Mesenchymal stem cell (in vitro differentiated cells and primary cell): ENCODE data around the gene GPR75.

Source experiments
- DNase-seq: peaks from one replicate; pipeline ENCODE4 v3.0.0-alpha.2; 2013
- H2AFZ ChIP-seq: one replicate; pipeline ENCODE4 v1.6.1; 2013; ENCODE audit warnings: low read depth, mild to moderate bottlenecking, control low read depth, inconsistent platforms, low read length, moderate library complexity
- H2AK5ac ChIP-seq: 2 replicates; pipeline ENCODE4 v1.6.1; 2013; ENCODE audit warnings: low read length, moderate library complexity, mild to moderate bottlenecking, inconsistent platforms; ENCODE audit not compliant: severe bottlenecking
- H2BK120ac ChIP-seq: one replicate; pipeline ENCODE4 v1.6.1; 2013; ENCODE audit warnings: low read depth, mild to moderate bottlenecking, inconsistent platforms, low read length, moderate library complexity
- H2BK12ac ChIP-seq, 2 experiments: one replicate each; pipeline ENCODE4 v1.6.1; 2013; ENCODE audit warnings: inconsistent platforms in 2 of 2, low read length in 2 of 2, mild to moderate bottlenecking in 2 of 2, moderate library complexity in 2 of 2, control low read depth in 1 of 2
- H2BK15ac ChIP-seq: one replicate; pipeline ENCODE4 v1.6.1; 2013; ENCODE audit warnings: mild to moderate bottlenecking, low read depth, inconsistent platforms; ENCODE audit not compliant: poor library complexity, severe bottlenecking
- H2BK5ac ChIP-seq: 2 replicates; pipeline ENCODE4 v1.6.1; 2013; ENCODE audit warnings: low read depth, mild to moderate bottlenecking, low read length, control low read depth, inconsistent platforms; ENCODE audit not compliant: poor library complexity, severe bottlenecking
- H3K14ac ChIP-seq, 2 experiments: one replicate each; pipeline ENCODE4 v1.6.1; 2013; ENCODE audit warnings: inconsistent platforms in 2 of 2, low read length in 2 of 2, control low read depth in 1 of 2, mild to moderate bottlenecking in 1 of 2, moderate library complexity in 1 of 2
- H3K18ac ChIP-seq, 2 experiments: one replicate each; pipeline ENCODE4 v1.6.1; 2013; ENCODE audit warnings: inconsistent platforms in 2 of 2, low read length in 2 of 2, control low read depth in 1 of 2, low read depth in 1 of 2, mild to moderate bottlenecking in 1 of 2
- H3K23ac ChIP-seq, 2 experiments: one replicate each; pipeline ENCODE4 v1.6.1; 2013; ENCODE audit warnings: inconsistent platforms in 2 of 2, low read length in 2 of 2, mild to moderate bottlenecking in 2 of 2, moderate library complexity in 2 of 2, control low read depth in 1 of 2
- H3K27ac ChIP-seq: 2 replicates; pipeline ENCODE4 v1.5.1; 2013; ENCODE audit warnings: mild to moderate bottlenecking, moderate library complexity, low read length, control low read depth, inconsistent platforms; ENCODE audit not compliant: poor library complexity, severe bottlenecking
- H3K27me3 ChIP-seq, 2 experiments: 2 replicates each; pipeline versions ENCODE4 v1.6.1 to v1.7.0; 2013; ENCODE audit warnings: low read length in 2 of 2, mild to moderate bottlenecking in 2 of 2, moderate library complexity in 2 of 2, control low read depth in 1 of 2, inconsistent platforms in 1 of 2; ENCODE audit not compliant: control insufficient read depth in 1 of 2, insufficient read depth in 1 of 2
- H3K36me3 ChIP-seq, 2 experiments: 2 replicates each; pipeline versions ENCODE4 v1.6.1 to v1.7.0; 2013; ENCODE audit warnings: low read length in 2 of 2, control low read depth in 1 of 2, inconsistent platforms in 1 of 2, low read depth in 1 of 2, mild to moderate bottlenecking in 1 of 2; ENCODE audit not compliant: insufficient read depth in 2 of 2, control insufficient read depth in 1 of 2
- H3K4ac ChIP-seq, 2 experiments: one replicate each; pipeline ENCODE4 v1.6.1; 2013; ENCODE audit warnings: inconsistent platforms in 2 of 2, low read length in 2 of 2, mild to moderate bottlenecking in 2 of 2, moderate library complexity in 2 of 2, control low read depth in 1 of 2, low read depth in 1 of 2
- H3K4me1 ChIP-seq: 2 replicates; pipeline ENCODE4 v1.6.1; 2013; ENCODE audit warnings: low read depth, low read length, control low read depth; ENCODE audit not compliant: control insufficient read depth, insufficient read depth
- H3K4me2 ChIP-seq: 2 replicates; pipeline ENCODE4 v1.6.1; 2013; ENCODE audit warnings: low read length, mild to moderate bottlenecking, inconsistent platforms; ENCODE audit not compliant: poor library complexity, severe bottlenecking
- H3K4me3 ChIP-seq, 2 experiments: 2 replicates each; pipeline versions ENCODE4 v1.5.1 to v1.7.0; 2013; ENCODE audit warnings: low read length in 2 of 2, mild to moderate bottlenecking in 2 of 2, control low read depth in 1 of 2, low read depth in 1 of 2; ENCODE audit not compliant: insufficient read depth in 1 of 2
- H3K79me1 ChIP-seq: replicated peaks from 2 replicates; pipeline ENCODE4 v1.6.1; 2013; ENCODE audit warnings: mild to moderate bottlenecking, control low read depth, low read length, inconsistent platforms; ENCODE audit not compliant: poor library complexity, severe bottlenecking
- H3K9ac ChIP-seq: 2 replicates; pipeline ENCODE4 v1.7.0; 2013; ENCODE audit warnings: mild to moderate bottlenecking, low read length, moderate library complexity
- H3K9me3 ChIP-seq: 2 replicates; pipeline ENCODE4 v1.7.0; 2013; ENCODE audit warnings: mild to moderate bottlenecking, low read length; ENCODE audit not compliant: control insufficient read depth
- H4K8ac ChIP-seq: one replicate; pipeline ENCODE4 v1.6.1; 2013; ENCODE audit warnings: inconsistent platforms, mild to moderate bottlenecking, low read length, moderate library complexity
- H4K91ac ChIP-seq: one replicate; pipeline ENCODE4 v1.6.1; 2013; ENCODE audit warnings: mild to moderate bottlenecking, low read length, inconsistent platforms
- WGBS: methylation state at CpG from one replicate; pipeline ENCODE4 v1.1.7; 2013; ENCODE audit warnings: mixed read lengths; 5-methylcytosine and 5-hydroxymethylcytosine counted together

Gene GPR75

DNA sequence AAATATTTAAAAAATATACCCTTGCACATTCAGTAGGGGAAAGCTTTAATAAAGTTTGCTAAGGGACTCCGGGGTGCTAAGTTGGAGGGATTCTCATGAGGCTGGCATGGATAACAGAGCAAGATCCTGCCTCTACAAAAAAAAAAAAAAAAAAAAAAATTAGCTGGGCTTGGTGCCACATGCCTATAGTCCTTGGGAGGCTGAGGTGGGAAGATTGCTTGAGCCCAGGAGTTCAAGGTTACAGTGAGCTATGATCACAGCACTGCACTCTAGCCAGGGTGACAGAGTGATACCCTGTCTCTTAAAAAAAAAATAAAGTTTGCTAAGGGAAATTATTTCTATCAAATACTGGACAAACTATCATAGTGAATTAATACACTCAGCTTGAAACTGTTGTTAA is 17.3 kb upstream of the GPR75 start:
- H2AFZ ChIP-seq: no peak overlapping the region
- H3K14ac ChIP-seq: no peak overlapping the region
- no peak overlapping the region for H4K91ac ChIP-seq
- no peak overlapping the region for H4K8ac ChIP-seq
- no peaks in the 10 kb centered on the region for H3K4me1 ChIP-seq
- no peak overlapping the region for H2BK15ac ChIP-seq
- H3K4me2 ChIP-seq: no peak overlapping the region
- no peak overlapping the region for H2BK12ac ChIP-seq
- H3K4me3 ChIP-seq: no peak overlapping the region
- H2BK120ac ChIP-seq: no peak overlapping the region
- no peak overlapping the region for H3K18ac ChIP-seq
- H3K27ac ChIP-seq: no peak overlapping the region
- H3K9me3 ChIP-seq: no peaks in the 10 kb centered on the region
- H2BK5ac ChIP-seq: no peak overlapping the region
- no peak for DNase-seq
- no CpG with 5 or more reads among the region's 1 CpG for WGBS
- H2AK5ac ChIP-seq: no peak overlapping the region
- H3K79me1 ChIP-seq: peaks cover 17% of the 10 kb centered on the region
- no peak overlapping the region for H3K23ac ChIP-seq
- H3K27me3 ChIP-seq: no peaks in the 10 kb centered on the region
- no peak overlapping the region for H3K4ac ChIP-seq
- H3K36me3 ChIP-seq: peaks cover 13 to 55% of the 10 kb centered on the region in 2 experiments
- no peak overlapping the region for H3K9ac ChIP-seq

GRCh38 chr2:53874401-53874950 is 14.7 kb upstream of the GPR75 start:
- H2AK5ac ChIP-seq: no peak overlapping the region
- H4K91ac ChIP-seq: no peak overlapping the region
- no peak overlapping the region for H3K23ac ChIP-seq
- no peak overlapping the region for H3K18ac ChIP-seq
- H2BK15ac ChIP-seq: no peak overlapping the region
- H3K9me3 ChIP-seq: no peaks in the 10 kb centered on the region
- no peak overlapping the region for H3K4ac ChIP-seq
- no peak overlapping the region for H2BK120ac ChIP-seq
- no peak overlapping the region for H3K9ac ChIP-seq
- H3K4me1 ChIP-seq: no peaks in the 10 kb centered on the region
- no peak overlapping the region for H3K27ac ChIP-seq
- H4K8ac ChIP-seq: no peak overlapping the region
- H3K4me3 ChIP-seq: no peak overlapping the region
- H3K79me1 ChIP-seq: peaks cover 11% of the 10 kb centered on the region
- no peaks in the 10 kb centered on the region for H3K27me3 ChIP-seq
- H3K14ac ChIP-seq: no peak overlapping the region
- H2BK12ac ChIP-seq: no peak overlapping the region
- no peak overlapping the region for H2AFZ ChIP-seq
- peaks cover 10 to 65% of the 10 kb centered on the region in 2 experiments for H3K36me3 ChIP-seq
- H3K4me2 ChIP-seq: no peak overlapping the region
- WGBS: 97% methylated on average over 6 of the region's 7 CpGs
- H2BK5ac ChIP-seq: no peak overlapping the region
- no peak for DNase-seq

DNA sequence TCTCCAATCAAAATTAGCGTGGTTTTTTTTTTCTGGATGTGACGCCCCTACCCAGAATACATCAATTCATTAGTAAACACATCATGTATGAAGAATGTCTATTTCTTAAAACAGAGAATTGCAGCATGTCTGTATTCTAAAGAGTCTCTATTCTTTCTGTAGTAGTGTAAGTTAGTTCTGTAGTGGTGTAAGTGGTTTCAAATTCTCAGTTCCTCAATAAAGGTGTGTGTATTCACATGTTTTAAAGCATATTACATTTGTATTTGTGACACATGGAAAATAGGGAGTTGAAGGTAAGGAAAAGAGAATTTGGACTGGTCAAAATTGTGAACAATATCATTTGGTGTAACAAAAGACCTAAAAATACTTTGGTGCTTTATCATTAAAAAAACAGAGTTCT is 8.0 kb upstream of the GPR75 start:
- H2BK120ac ChIP-seq: no peak overlapping the region
- H3K36me3 ChIP-seq: peaks cover 9 to 85% of the 10 kb centered on the region in 2 experiments
- no peak overlapping the region for H3K23ac ChIP-seq
- no peak overlapping the region for H3K27ac ChIP-seq
- H3K79me1 ChIP-seq: peaks cover 10% of the 10 kb centered on the region
- WGBS: 100% methylated on average over 1 of the region's 2 CpGs
- no peak for DNase-seq
- no peak overlapping the region for H4K91ac ChIP-seq
- no peak overlapping the region for H3K4me3 ChIP-seq
- no peaks in the 10 kb centered on the region for H3K9me3 ChIP-seq
- no peak overlapping the region for H2AK5ac ChIP-seq
- no peaks in the 10 kb centered on the region for H3K4me1 ChIP-seq
- no peaks in the 10 kb centered on the region for H3K27me3 ChIP-seq
- no peak overlapping the region for H2BK5ac ChIP-seq
- H4K8ac ChIP-seq: no peak overlapping the region
- no peak overlapping the region for H3K9ac ChIP-seq
- H2BK15ac ChIP-seq: no peak overlapping the region
- no peak overlapping the region for H3K4ac ChIP-seq
- H3K4me2 ChIP-seq: no peak overlapping the region
- no peak overlapping the region for H3K18ac ChIP-seq
- no peak overlapping the region for H2BK12ac ChIP-seq
- H2AFZ ChIP-seq: no peak overlapping the region
- no peak overlapping the region for H3K14ac ChIP-seq

GRCh38 chr2:53867169-53867568 is 7.4 kb upstream of the GPR75 start:
- Histone ChIP-seq H4K8ac (no peak overlapping the region), H2BK12ac (no peak overlapping the region), H3K23ac (no peak overlapping the region), H2BK5ac (no peak overlapping the region), H2AK5ac (no peak overlapping the region), H3K4me2 (no peak overlapping the region), H2BK15ac (no peak overlapping the region), H3K9ac (no peak overlapping the region), H3K79me1 (peaks cover 10% of the 10 kb centered on the region), H4K91ac (no peak overlapping the region), H3K27ac (no peak overlapping the region), H2BK120ac (no peak overlapping the region), H3K9me3 (no peaks in the 10 kb centered on the region), H3K4me3 (no peak overlapping the region), H2AFZ (no peak overlapping the region), H3K36me3 (peaks cover 9 to 82% of the 10 kb centered on the region in 2 experiments), H3K4me1 (no peaks in the 10 kb centered on the region), H3K18ac (no peak overlapping the region), H3K4ac (no peak overlapping the region), H3K27me3 (no peaks in the 10 kb centered on the region), H3K14ac (no peak overlapping the region)
- WGBS: 97% methylated on average over 5 of the region's 5 CpGs
- DNase-seq: no peak
